ENCODE results near the gene TPMT. TPM values are rescaled to one million over a fixed set of nuclear protein-coding genes. Genes with fewer than 3 reads are reported as not detected.

The TPMT gene
- total RNA-seq, 4 donors from 2014 or later, result 15.1 to 53.5 (median 32.8) TPM

DNA sequence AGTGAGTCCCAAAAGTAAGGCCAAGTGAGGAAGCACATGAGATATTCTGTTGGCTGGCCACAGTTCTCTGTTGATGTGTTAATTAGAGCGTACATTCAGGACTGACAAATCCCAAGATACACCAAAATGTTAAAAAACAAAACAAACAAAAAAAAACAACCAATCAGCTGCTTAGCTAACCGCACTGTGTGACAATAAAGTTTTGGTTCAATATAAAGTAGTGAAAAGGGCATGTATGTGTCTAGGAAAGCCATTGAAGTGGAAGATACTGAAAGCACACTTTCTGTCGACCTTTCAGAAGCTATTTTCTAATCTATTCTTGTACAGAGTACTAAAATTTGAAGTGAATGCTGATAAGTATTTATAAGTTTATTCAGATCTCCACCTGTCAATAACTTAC lies 58.5 kb downstream of the TPMT start:
- Histone ChIP-seq H3K4me3 (no peak overlapping the region), H3K27ac (no peak overlapping the region), H3K27me3 (no peaks in the 10 kb centered on the region), H3K4me1 (no peaks in the 10 kb centered on the region), H3K36me3 (no peaks in the 10 kb centered on the region), H3K9me3 (no peaks in the 10 kb centered on the region)
- WGBS, 2 donors (ENCODE audit: low coverage in 1 of 2), result 79 to 90% methylated on average over 2 to 3 of the region's 3 CpGs
- DNase-seq, result no peak
- in situ Hi-C loops (cut with MboI; ENCODE audit: low pct_ligation_motif_present in 1 of 4, low pct_unique_long_range_greater_than_20kb in 1 of 4, low sequenced_read_pairs in 3 of 4) (no loop called here), intact Hi-C loops (cut with DNase I; ENCODE audit: low total_unique reads) (no loop called here)
- no peak for TF ChIP-seq POLR2A (IDR thresholded peaks at IDR 0.05)
- no peak for TF ChIP-seq POLR2AphosphoS5 (IDR thresholded peaks at IDR 0.05)
- no peak for TF ChIP-seq EP300 (IDR thresholded peaks at IDR 0.05; ENCODE audit: low read depth)
- TF ChIP-seq, protein P1, sequence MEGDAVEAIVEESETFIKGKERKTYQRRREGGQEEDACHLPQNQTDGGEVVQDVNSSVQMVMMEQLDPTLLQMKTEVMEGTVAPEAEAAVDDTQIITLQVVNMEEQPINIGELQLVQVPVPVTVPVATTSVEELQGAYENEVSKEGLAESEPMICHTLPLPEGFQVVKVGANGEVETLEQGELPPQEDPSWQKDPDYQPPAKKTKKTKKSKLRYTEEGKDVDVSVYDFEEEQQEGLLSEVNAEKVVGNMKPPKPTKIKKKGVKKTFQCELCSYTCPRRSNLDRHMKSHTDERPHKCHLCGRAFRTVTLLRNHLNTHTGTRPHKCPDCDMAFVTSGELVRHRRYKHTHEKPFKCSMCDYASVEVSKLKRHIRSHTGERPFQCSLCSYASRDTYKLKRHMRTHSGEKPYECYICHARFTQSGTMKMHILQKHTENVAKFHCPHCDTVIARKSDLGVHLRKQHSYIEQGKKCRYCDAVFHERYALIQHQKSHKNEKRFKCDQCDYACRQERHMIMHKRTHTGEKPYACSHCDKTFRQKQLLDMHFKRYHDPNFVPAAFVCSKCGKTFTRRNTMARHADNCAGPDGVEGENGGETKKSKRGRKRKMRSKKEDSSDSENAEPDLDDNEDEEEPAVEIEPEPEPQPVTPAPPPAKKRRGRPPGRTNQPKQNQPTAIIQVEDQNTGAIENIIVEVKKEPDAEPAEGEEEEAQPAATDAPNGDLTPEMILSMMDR (IDR thresholded peaks at IDR 0.05), result no peak

DNA sequence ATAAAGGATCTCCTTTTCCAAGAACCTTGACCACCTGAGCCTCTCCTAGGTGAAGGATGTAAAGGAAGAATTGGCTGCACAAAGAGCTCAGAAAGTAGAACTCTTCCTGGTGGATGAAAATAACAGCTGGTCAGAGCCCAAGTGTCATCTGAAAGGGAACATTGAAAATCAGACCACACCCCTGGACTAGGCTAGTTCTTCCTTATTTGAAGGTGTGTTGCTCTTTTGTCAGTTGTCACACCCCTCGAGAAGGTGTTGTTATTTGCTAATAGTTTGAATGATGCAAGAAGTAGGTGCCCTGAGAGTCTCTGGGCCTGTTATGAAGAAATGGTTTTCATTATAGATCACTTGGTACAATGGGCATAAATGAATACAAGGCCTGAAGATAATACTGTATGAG lies 63.5 kb downstream of the TPMT start:
- no peaks in the 10 kb centered on the region for H3K4me1 ChIP-seq
- H3K9me3 ChIP-seq, result peaks cover 0 to 7% of the 10 kb centered on the region in 2 donors
- in situ Hi-C loops (cut with MboI; ENCODE audit: low pct_ligation_motif_present in 1 of 4, low pct_unique_long_range_greater_than_20kb in 1 of 4, low sequenced_read_pairs in 3 of 4) (no loop called here), intact Hi-C loops (cut with DNase I; ENCODE audit: low total_unique reads) (no loop called here)
- TF ChIP-seq EP300 (IDR thresholded peaks at IDR 0.05; ENCODE audit: low read depth) (no peak), POLR2A (IDR thresholded peaks at IDR 0.05) (no peak)
- H3K36me3 ChIP-seq, result no peaks in the 10 kb centered on the region
- WGBS, 2 donors (ENCODE audit: low coverage in 1 of 2), result 48 to 60% methylated on average over 1 of the region's 1 CpG
- H3K4me3 ChIP-seq, result no peak overlapping the region
- H3K27ac ChIP-seq, result peak overlapping the region in 3 of 4 donors; percentile 13 to 43 (median 21)
- DNase-seq, result no peak
- H3K27me3 ChIP-seq, result no peaks in the 10 kb centered on the region

DNA sequence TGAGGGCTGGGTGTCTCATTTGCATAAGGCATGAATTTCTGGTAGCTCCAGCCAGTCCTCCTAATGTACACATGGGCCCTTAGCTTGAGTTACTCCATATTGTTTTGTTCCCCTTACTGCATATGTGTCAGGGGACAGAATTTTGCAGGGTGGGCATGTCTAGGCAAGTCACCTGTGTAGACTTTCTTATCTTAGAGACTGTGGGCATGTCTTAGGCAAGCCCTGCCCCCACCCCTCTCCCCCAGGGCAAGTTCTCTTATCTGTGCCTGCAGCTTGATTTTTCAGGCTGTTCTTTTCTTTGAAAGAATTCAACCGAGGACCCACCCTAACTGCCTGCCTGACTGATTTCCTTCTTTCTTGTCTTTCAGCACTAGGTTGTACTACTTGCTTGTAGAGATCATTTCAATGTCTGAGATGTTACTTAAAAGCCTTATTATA lies 64.5 kb downstream of the TPMT start:
- DNase-seq, result no peak
- Histone ChIP-seq H3K4me3 (no peak overlapping the region), H3K27ac (no peak overlapping the region), H3K27me3 (no peaks in the 10 kb centered on the region), H3K9me3 (peaks cover 0 to 7% of the 10 kb centered on the region in 2 donors), H3K36me3 (no peaks in the 10 kb centered on the region), H3K4me1 (no peaks in the 10 kb centered on the region)
- TF ChIP-seq POLR2AphosphoS5 (IDR thresholded peaks at IDR 0.05), result no peak
- TF ChIP-seq POLR2A (IDR thresholded peaks at IDR 0.05), result no peak
- TF ChIP-seq, protein P1 (IDR thresholded peaks at IDR 0.05), result no peak
- TF ChIP-seq EP300 (IDR thresholded peaks at IDR 0.05; ENCODE audit: low read depth), result no peak
- 89 to 95% methylated on average over 1 of the region's 1 CpG for WGBS, 2 donors (ENCODE audit: low coverage in 1 of 2)
- intact Hi-C loops (cut with DNase I; ENCODE audit: low total_unique reads) (no loop called here), in situ Hi-C loops (cut with MboI; ENCODE audit: low pct_ligation_motif_present in 1 of 4, low pct_unique_long_range_greater_than_20kb in 1 of 4, low sequenced_read_pairs in 3 of 4) (no loop called here)

DNA sequence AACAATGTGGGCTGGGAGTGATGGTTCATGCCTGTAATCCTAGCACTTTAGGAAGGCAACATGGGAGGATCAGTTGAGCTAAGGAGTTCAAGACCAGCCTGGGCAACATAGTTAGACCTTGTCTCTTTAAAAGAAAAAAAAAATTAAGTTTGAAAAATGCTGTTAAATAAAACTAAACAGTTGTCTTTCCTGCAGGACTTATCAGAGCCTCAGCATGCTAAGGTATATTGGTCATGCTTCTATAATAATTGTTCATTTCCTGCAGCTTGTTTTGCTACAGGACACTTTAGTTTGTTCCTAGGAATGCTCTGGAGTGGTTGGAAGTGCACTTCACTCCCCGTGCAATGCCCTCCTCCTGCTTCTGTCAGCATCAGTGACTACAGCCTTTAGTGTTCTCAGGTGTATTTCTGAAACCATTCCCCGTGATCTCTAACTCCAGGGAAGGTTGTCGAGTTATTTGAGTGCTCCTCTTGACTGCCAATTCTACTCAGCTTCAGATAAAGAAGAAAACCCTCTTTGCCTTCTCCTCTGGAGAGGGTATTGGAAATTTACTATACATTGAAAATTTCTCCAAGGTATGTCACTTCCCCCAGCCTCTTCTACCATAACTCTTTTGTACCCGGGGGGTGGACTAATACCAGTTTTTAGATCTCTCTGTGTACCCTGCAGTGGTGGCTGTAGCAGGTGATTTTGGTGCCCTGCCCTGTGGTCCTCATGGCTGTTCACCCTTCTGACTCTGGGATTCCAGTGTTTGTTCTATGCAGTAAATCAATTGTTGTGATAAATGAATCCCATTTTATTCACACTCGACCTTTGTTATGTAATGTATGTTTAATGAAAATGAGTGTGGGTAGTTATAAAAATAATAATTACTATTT lies 66.2 kb downstream of the TPMT start:
- Histone ChIP-seq H3K27ac (no peak overlapping the region), H3K9me3 (peaks cover 0 to 7% of the 10 kb centered on the region in 2 donors), H3K27me3 (no peaks in the 10 kb centered on the region), H3K36me3 (no peaks in the 10 kb centered on the region), H3K4me3 (no peak overlapping the region), H3K4me1 (no peaks in the 10 kb centered on the region)
- DNase-seq, result no peak
- intact Hi-C loops (cut with DNase I; ENCODE audit: low total_unique reads) (no loop called here), in situ Hi-C loops (cut with MboI; ENCODE audit: low pct_ligation_motif_present in 1 of 4, low pct_unique_long_range_greater_than_20kb in 1 of 4, low sequenced_read_pairs in 3 of 4) (no loop called here)
- WGBS, 2 donors (ENCODE audit: low coverage in 1 of 2), result 80 to 83% methylated on average over 5 of the region's 5 CpGs
- no peak for TF ChIP-seq EP300 (IDR thresholded peaks at IDR 0.05; ENCODE audit: low read depth)
- TF ChIP-seq, protein P1 (IDR thresholded peaks at IDR 0.05), result no peak
- no peak for TF ChIP-seq POLR2AphosphoS5 (IDR thresholded peaks at IDR 0.05)
- no peak for TF ChIP-seq POLR2A (IDR thresholded peaks at IDR 0.05)

Measured in transverse colon (tissue), 4 donors.